Upper lobe of right lung (tissue), 1 donor: ENCODE measurements around the gene KANSL2. TPM values are rescaled to one million over a fixed set of nuclear protein-coding genes. Genes with fewer than 3 reads are reported as not detected.
A peak's percentile ranks its signal among the peaks of the same experiment; 100 is the strongest.

Experiments used
- ATAC-seq: fragments of 200-7000 bp; cut with Tn5 transposase; one replicate; pipeline ENCODE4 v1.9.1; 2020; ENCODE audit warnings: mild to moderate bottlenecking, moderate library complexity
- DNase-seq: peaks from one replicate; pipeline ENCODE4 v3.0.0-alpha.2; 2020
- H3K27ac ChIP-seq: fragments of 200-600 bp; one replicate; pipeline ENCODE4 v1.8.0; 2022
- H3K27me3 ChIP-seq: fragments of 200-600 bp; one replicate; pipeline ENCODE4 v1.8.0; 2022; ENCODE audit warnings: mild to moderate bottlenecking
- H3K36me3 ChIP-seq: fragments of 200-600 bp; one replicate; pipeline ENCODE4 v1.8.0; 2022
- H3K4me1 ChIP-seq: fragments of 200-600 bp; one replicate; pipeline ENCODE4 v1.8.0; 2022
- H3K4me3 ChIP-seq: fragments of 200-600 bp; one replicate; pipeline ENCODE4 v1.8.0; 2022; ENCODE audit warnings: mild to moderate bottlenecking
- H3K9me3 ChIP-seq: fragments of 200-600 bp; one replicate; pipeline ENCODE4 v1.8.0; 2022
- CTCF ChIP-seq: fragments of 200-600 bp; IDR thresholded peaks from one replicate; pipeline ENCODE4 v1.8.0; 2022; ENCODE audit warnings: antibody characterized with exemption
- intact Hi-C: fragments of 100-400 bp; cut with DNase I; formaldehyde crosslinking; loops from one replicate; pipeline ENCODE4 v1.11.0; 2022
- total RNA-seq: library from RNA; stranded (reverse); fragmentation: NEBNext Ultra II Directional; extraction: Animal tissue kit (Norgen Biotek cat#: 25700); gene quantifications from one replicate; pipeline ENCODE4 v1.2.1, GENCODE V29; 2021
- donor health status: DM: no; HTN: yes; CAD: no; lungs with severe emphysema.

Gene KANSL2
- total RNA-seq, 1 donor from 2014 or later, result 24.7 TPM

GRCh38 chr12:48681399-48681709 lies 684 bp downstream of the KANSL2 start:
- DNase-seq (no peak), ATAC-seq (no peak)
- no peaks in the 10 kb centered on the region for H3K9me3 ChIP-seq
- no peak for TF ChIP-seq CTCF
- H3K27me3 ChIP-seq, result no peaks in the 10 kb centered on the region
- peaks cover 26% of the 10 kb centered on the region for H3K36me3 ChIP-seq
- H3K27ac ChIP-seq, result peak overlapping the region; percentile 99
- intact Hi-C loops, result no loop called here
- peaks cover 42% of the 10 kb centered on the region for H3K4me1 ChIP-seq
- H3K4me3 ChIP-seq, result peak overlapping the region; percentile 98

- Histone ChIP-seq H3K9me3 (no peaks in the 10 kb centered on the region), H3K4me1 (peaks cover 42% of the 10 kb centered on the region), H3K36me3 (peaks cover 31% of the 10 kb centered on the region), H3K4me3 (peak overlapping the region; percentile 98), H3K27me3 (no peaks in the 10 kb centered on the region), H3K27ac (no peak overlapping the region)
- DNase-seq (no peak), ATAC-seq (no peak)
- TF ChIP-seq CTCF, result no peak
- intact Hi-C loops, result no loop called here
These were observed 1.2 kb downstream of the KANSL2 start for GRCh38 chr12:48680861-48681260.

GRCh38 chr12:48678551-48679185 lies 3.4 kb downstream of the KANSL2 start:
- ATAC-seq (no peak), DNase-seq (no peak)
- intact Hi-C loops, result no loop called here
- Histone ChIP-seq H3K4me3 (peak overlapping the region; percentile 6), H3K9me3 (no peaks in the 10 kb centered on the region), H3K4me1 (peaks cover 42% of the 10 kb centered on the region), H3K36me3 (peaks cover 52% of the 10 kb centered on the region), H3K27me3 (no peaks in the 10 kb centered on the region), H3K27ac (no peak overlapping the region)
- TF ChIP-seq CTCF, result no peak

GRCh38 chr12:48671231-48671856 lies 10.7 kb downstream of the KANSL2 start:
- Histone ChIP-seq H3K27ac (no peak overlapping the region), H3K27me3 (no peaks in the 10 kb centered on the region), H3K36me3 (peaks cover 98% of the 10 kb centered on the region), H3K4me1 (no peaks in the 10 kb centered on the region), H3K4me3 (no peak overlapping the region), H3K9me3 (no peaks in the 10 kb centered on the region)
- ATAC-seq, result no peak
- TF ChIP-seq CTCF, result no peak
- intact Hi-C loops, result no loop called here
- DNase-seq, result no peak

GRCh38 chr12:48668996-48669395 lies 13.0 kb downstream of the KANSL2 start:
- no peak overlapping the region for H3K27ac ChIP-seq
- no peaks in the 10 kb centered on the region for H3K27me3 ChIP-seq
- H3K4me3 ChIP-seq, result no peak overlapping the region
- H3K4me1 ChIP-seq, result no peaks in the 10 kb centered on the region
- intact Hi-C loops, result no loop called here
- no peak for TF ChIP-seq CTCF
- no peaks in the 10 kb centered on the region for H3K9me3 ChIP-seq
- peaks cover 99% of the 10 kb centered on the region for H3K36me3 ChIP-seq
- ATAC-seq (no peak), DNase-seq (no peak)
